HG03066 (cell line): Measurements from ENCODE around the gene FZD8.
"Not testable (repeated sequence)": the region's sequence is repeated elsewhere in the genome, so short reads cannot be mapped to it uniquely, and the experiment has no call there.

Experiments
- ATAC-seq: cut with Tn5 transposase; IDR thresholded peaks from one replicate; pipeline ENCODE4 v1.9.1; 2021; ENCODE audit warnings: low read depth; ENCODE audit not compliant: unreplicated experiment

FZD8 gene

GRCh38 chr10:35642035-35642792, at the start of gene FZD8:
Gene FZD8, minus strand, starts transcription at chr10:35642296. Its CDS starts 867 bp downstream, at chr10:35641429.
- ATAC-seq: peak; percentile 84

- no peak for ATAC-seq
These were observed 49.6 kb upstream of the FZD8 start for GRCh38 chr10:35691522-35692236.

GRCh38 chr10:35690534-35690933, 48.4 kb upstream of the FZD8 start:
- no peak for ATAC-seq

GRCh38 chr10:35685858-35686257, 43.8 kb upstream of the FZD8 start:
- not testable (repeated sequence) for ATAC-seq

- ATAC-seq: no peak
These were observed 43.3 kb upstream of the FZD8 start for GRCh38 chr10:35685402-35685801.

GRCh38 chr10:35684586-35684985, 42.5 kb upstream of the FZD8 start:
- no peak for ATAC-seq

GRCh38 chr10:35675846-35676245, 33.8 kb upstream of the FZD8 start:
- ATAC-seq: no peak

- ATAC-seq: no peak
These were observed 32.7 kb upstream of the FZD8 start for GRCh38 chr10:35674843-35675242.

- ATAC-seq: no peak
These were observed 27.0 kb upstream of the FZD8 start for GRCh38 chr10:35668865-35669650.

GRCh38 chr10:35667971-35668370, 25.9 kb upstream of the FZD8 start:
- no peak for ATAC-seq

GRCh38 chr10:35667270-35667889, 25.3 kb upstream of the FZD8 start:
- no peak for ATAC-seq

- no peak for ATAC-seq
These were observed 19.1 kb upstream of the FZD8 start for GRCh38 chr10:35661236-35661635.

GRCh38 chr10:35659456-35659855, 17.4 kb upstream of the FZD8 start:
- no peak for ATAC-seq

- no peak for ATAC-seq
These were observed 15.5 kb upstream of the FZD8 start for GRCh38 chr10:35657621-35658020.

- no peak for ATAC-seq
These were observed 10.7 kb upstream of the FZD8 start for GRCh38 chr10:35652824-35653223.

- no peak for ATAC-seq
These were observed 8.8 kb upstream of the FZD8 start for GRCh38 chr10:35650894-35651293.

- ATAC-seq: no peak
These were observed 2.2 kb upstream of the FZD8 start for GRCh38 chr10:35644050-35644950.

GRCh38 chr10:35643151-35644049, 1.3 kb upstream of the FZD8 start:
- ATAC-seq: no peak

GRCh38 chr10:35642793-35643114, 658 bp upstream of the FZD8 start:
- no peak for ATAC-seq
